GM12892 (cell line): ENCODE data around the gene RRAS2.

Experiments
- POLR2A ChIP-seq: IDR thresholded peaks from 2 replicates; pipeline ENCODE4 v1.6.1; 2011; ENCODE audit warnings: low read depth, low read length, control low read depth
- POLR2AphosphoS5 ChIP-seq: IDR thresholded peaks from 2 replicates; pipeline ENCODE4 v1.6.1; 2011; ENCODE audit warnings: low read depth, low read length, control low read depth
- TAF1 ChIP-seq: IDR thresholded peaks from 2 replicates; pipeline ENCODE4 v1.6.1; 2011; ENCODE audit warnings: low read depth, mild to moderate bottlenecking, control low read depth, low read length, borderline replicate concordance

DNA sequence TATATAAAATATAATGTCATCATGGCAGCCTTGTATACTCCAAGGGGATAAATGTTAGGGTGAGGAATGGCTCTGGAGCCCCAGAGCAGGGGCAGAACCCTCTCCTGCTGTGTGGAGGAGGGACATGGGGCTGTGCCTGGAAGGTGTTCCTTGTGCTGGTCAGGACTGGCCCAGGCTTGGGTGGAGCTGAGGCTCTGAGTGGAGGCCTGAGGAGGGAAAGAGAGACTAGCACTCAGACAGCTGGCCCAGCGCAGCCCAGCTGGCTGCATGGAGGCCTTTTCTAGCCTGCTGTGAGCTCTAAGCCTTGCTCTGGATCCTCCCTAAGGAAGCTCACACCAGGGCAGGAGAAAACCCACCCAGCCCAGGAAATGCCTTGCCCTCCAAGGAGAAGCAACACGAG, 113.5 kb downstream of the RRAS2 start:
- TF ChIP-seq POLR2A (no peak), POLR2AphosphoS5 (no peak), TAF1 (no peak)
